NCI-H1694 treated with DMSO at 0.1 percent for 48 hours (cell line): ENCODE results near the gene ZSWIM6.

Experiments
- DNase-seq: peaks from one replicate; lab custom pipeline; 2025; lab: John Stamatoyannopoulos, UW

ZSWIM6 gene

GRCh38 chr5:61332851-61333320, 828 bp downstream of the ZSWIM6 start:
- no peak for DNase-seq

GRCh38 chr5:61333321-61333953, 1.4 kb downstream of the ZSWIM6 start:
- no peak for DNase-seq

- peak; percentile 4 for DNase-seq
Measured at GRCh38 chr5:61333954-61334867, 2.2 kb downstream of the ZSWIM6 start.

- no peak for DNase-seq
Measured at GRCh38 chr5:61334868-61335615, 3.0 kb downstream of the ZSWIM6 start.

GRCh38 chr5:61339764-61340163, 7.7 kb downstream of the ZSWIM6 start:
- no peak for DNase-seq

- no peak for DNase-seq
Measured at GRCh38 chr5:61340775-61341361, 8.8 kb downstream of the ZSWIM6 start.

GRCh38 chr5:61342071-61342501, 10.0 kb downstream of the ZSWIM6 start:
- DNase-seq = no peak

GRCh38 chr5:61344187-61344944, 12.3 kb downstream of the ZSWIM6 start:
- DNase-seq = no peak

- DNase-seq = no peak
Measured at GRCh38 chr5:61346511-61346910, 14.5 kb downstream of the ZSWIM6 start.

GRCh38 chr5:61347080-61347479, 15.0 kb downstream of the ZSWIM6 start:
- DNase-seq = no peak

GRCh38 chr5:61348447-61348846, 16.4 kb downstream of the ZSWIM6 start:
- DNase-seq = no peak

GRCh38 chr5:61349935-61350334, 17.9 kb downstream of the ZSWIM6 start:
- DNase-seq = no peak

- no peak for DNase-seq
Measured at GRCh38 chr5:61350535-61350934, 18.5 kb downstream of the ZSWIM6 start.

GRCh38 chr5:61351733-61352132, 19.7 kb downstream of the ZSWIM6 start:
- DNase-seq = no peak

- DNase-seq = no peak
Measured at GRCh38 chr5:61352180-61352579, 20.1 kb downstream of the ZSWIM6 start.

- DNase-seq = no peak
Measured at GRCh38 chr5:61352612-61353156, 20.6 kb downstream of the ZSWIM6 start.

- DNase-seq = no peak
Measured at GRCh38 chr5:61353293-61353692, 21.2 kb downstream of the ZSWIM6 start.

- no peak for DNase-seq
Measured at GRCh38 chr5:61354199-61354598, 22.1 kb downstream of the ZSWIM6 start.

GRCh38 chr5:61357745-61358144, 25.7 kb downstream of the ZSWIM6 start:
- DNase-seq = no peak

GRCh38 chr5:61362796-61363368, 30.8 kb downstream of the ZSWIM6 start:
- no peak for DNase-seq
